Ramos (cell line): ENCODE data around the gene KPNB1.

Experiments
- in situ Hi-C: fragments of 300-500 bp; cut with MboI; formaldehyde crosslinking; loops from one replicate; pipeline ENCODE4 v1.14.3; 2022; ENCODE audit warnings: low sequenced_read_pairs; ENCODE audit not compliant: unreplicated experiment

The KPNB1 gene

GRCh38 chr17:47708312-47708863 lies 58.7 kb downstream of the KPNB1 start:
- in situ Hi-C loops: no loop called here

- in situ Hi-C loops: no loop called here
Measured at GRCh38 chr17:47708864-47709541, 59.3 kb downstream of the KPNB1 start.

GRCh38 chr17:47709594-47709993 lies 59.9 kb downstream of the KPNB1 start:
- in situ Hi-C loops: no loop called here

GRCh38 chr17:47711366-47712099 lies 61.8 kb downstream of the KPNB1 start:
- in situ Hi-C loops: no loop called here

GRCh38 chr17:47712330-47713023 lies 62.8 kb downstream of the KPNB1 start:
- in situ Hi-C loops: no loop called here

- in situ Hi-C loops: no loop called here
Measured at GRCh38 chr17:47713980-47714700, 64.4 kb downstream of the KPNB1 start.

- in situ Hi-C loops: no loop called here
Measured at GRCh38 chr17:47714773-47715396, 65.2 kb downstream of the KPNB1 start.

- in situ Hi-C loops: no loop called here
Measured at GRCh38 chr17:47715669-47716325, 66.1 kb downstream of the KPNB1 start.

- in situ Hi-C loops: no loop called here
Measured at GRCh38 chr17:47716375-47716774, 66.7 kb downstream of the KPNB1 start.

GRCh38 chr17:47717261-47717697 lies 67.6 kb downstream of the KPNB1 start:
- in situ Hi-C loops: no loop called here

- in situ Hi-C loops: no loop called here
Measured at GRCh38 chr17:47717979-47718621, 68.4 kb downstream of the KPNB1 start.

GRCh38 chr17:47718634-47719405 lies 69.1 kb downstream of the KPNB1 start:
- in situ Hi-C loops: no loop called here

- in situ Hi-C loops: no loop called here
Measured at GRCh38 chr17:47719411-47720152, 69.9 kb downstream of the KPNB1 start.

GRCh38 chr17:47720196-47720595 lies 70.5 kb downstream of the KPNB1 start:
- in situ Hi-C loops: no loop called here

- in situ Hi-C loops: no loop called here
Measured at GRCh38 chr17:47720754-47721533, 71.2 kb downstream of the KPNB1 start.

- in situ Hi-C loops: no loop called here
Measured at GRCh38 chr17:47721725-47722124, 72.0 kb downstream of the KPNB1 start.

- in situ Hi-C loops: no loop called here
Measured at GRCh38 chr17:47724705-47725104, 75.0 kb downstream of the KPNB1 start.
